ENCODE data around the gene EFEMP2. TPM values are rescaled to one million over a fixed set of nuclear protein-coding genes. Genes with fewer than 3 reads are reported as not detected.
A peak's percentile ranks its signal among the peaks of the same experiment; 100 is the strongest.
"Not testable (repeated sequence)": the region's sequence is repeated elsewhere in the genome, so short reads cannot be mapped to it uniquely, and the experiment has no call there.

The EFEMP2 gene
- total and polyA plus RNA-seq, 2 experiments from 2014 or later: 161 to 216 TPM

DNA sequence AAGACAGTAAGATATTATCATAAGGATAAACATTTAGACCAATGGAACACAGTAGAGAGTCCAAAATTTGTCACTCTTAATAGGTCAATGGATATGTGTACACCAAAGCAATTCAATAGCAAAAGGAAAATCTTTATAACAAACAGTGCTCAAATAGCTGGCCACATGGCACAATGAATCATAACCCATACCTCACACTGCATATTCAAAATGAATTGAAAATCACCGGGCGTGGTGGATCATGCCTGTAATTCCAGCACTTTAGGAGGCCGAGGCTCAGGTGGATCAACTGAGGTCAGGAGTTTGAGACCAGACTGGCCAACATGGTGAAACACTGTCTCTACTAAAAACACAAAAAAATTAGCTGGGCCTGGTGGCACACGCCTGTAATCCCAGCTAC, 30.5 kb downstream of the EFEMP2 start:
- TF ChIP-seq, protein P1, sequence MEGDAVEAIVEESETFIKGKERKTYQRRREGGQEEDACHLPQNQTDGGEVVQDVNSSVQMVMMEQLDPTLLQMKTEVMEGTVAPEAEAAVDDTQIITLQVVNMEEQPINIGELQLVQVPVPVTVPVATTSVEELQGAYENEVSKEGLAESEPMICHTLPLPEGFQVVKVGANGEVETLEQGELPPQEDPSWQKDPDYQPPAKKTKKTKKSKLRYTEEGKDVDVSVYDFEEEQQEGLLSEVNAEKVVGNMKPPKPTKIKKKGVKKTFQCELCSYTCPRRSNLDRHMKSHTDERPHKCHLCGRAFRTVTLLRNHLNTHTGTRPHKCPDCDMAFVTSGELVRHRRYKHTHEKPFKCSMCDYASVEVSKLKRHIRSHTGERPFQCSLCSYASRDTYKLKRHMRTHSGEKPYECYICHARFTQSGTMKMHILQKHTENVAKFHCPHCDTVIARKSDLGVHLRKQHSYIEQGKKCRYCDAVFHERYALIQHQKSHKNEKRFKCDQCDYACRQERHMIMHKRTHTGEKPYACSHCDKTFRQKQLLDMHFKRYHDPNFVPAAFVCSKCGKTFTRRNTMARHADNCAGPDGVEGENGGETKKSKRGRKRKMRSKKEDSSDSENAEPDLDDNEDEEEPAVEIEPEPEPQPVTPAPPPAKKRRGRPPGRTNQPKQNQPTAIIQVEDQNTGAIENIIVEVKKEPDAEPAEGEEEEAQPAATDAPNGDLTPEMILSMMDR (IDR thresholded peaks at IDR 0.05; ENCODE audit: low read depth, low read length): no peak
- Histone ChIP-seq H3K4me1 (ENCODE audit: low read depth) (no peaks in the 10 kb centered on the region), H3K27ac (no peak overlapping the region), H3K36me3 (no peaks in the 10 kb centered on the region), H3K9me3 (ENCODE audit: low read depth) (no peaks in the 10 kb centered on the region), H3K4me3 (no peak overlapping the region), H3K27me3 (no peaks in the 10 kb centered on the region)
- no peak for DNase-seq (ENCODE audit: low read depth in 1 of 2, low spot score in 1 of 2)

DNA sequence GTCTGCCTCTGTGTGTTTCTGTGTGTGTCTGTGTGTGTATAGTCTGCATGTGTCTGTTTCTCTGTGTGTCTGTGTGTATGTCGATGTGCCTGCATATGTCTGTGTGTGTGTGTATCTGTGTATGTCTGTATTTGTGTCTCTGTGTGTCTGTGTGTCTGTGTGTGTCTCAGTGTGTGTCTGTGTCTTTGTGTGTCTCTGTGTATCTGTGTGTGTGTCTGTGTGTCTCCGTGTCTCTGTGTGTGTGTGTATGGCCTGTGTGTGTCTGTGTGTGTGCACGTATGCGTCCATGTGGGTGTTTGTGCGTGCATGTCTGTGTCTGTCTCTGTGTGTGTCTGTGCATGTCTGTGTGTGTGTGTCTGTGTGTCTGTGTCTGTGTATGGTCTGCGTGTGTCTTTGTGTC, 38.4 kb downstream of the EFEMP2 start:
- TF ChIP-seq, protein P1 (IDR thresholded peaks at IDR 0.05; ENCODE audit: low read depth, low read length): no peak
- H3K27ac ChIP-seq: no peak overlapping the region
- H3K9me3 ChIP-seq (ENCODE audit: low read depth): no peaks in the 10 kb centered on the region
- H3K4me1 ChIP-seq (ENCODE audit: low read depth): no peaks in the 10 kb centered on the region
- no peaks in the 10 kb centered on the region for H3K27me3 ChIP-seq
- H3K4me3 ChIP-seq: peak overlapping the region; percentile 48
- no peaks in the 10 kb centered on the region for H3K36me3 ChIP-seq
- DNase-seq (ENCODE audit: low read depth in 1 of 2, low spot score in 1 of 2): no peak

DNA sequence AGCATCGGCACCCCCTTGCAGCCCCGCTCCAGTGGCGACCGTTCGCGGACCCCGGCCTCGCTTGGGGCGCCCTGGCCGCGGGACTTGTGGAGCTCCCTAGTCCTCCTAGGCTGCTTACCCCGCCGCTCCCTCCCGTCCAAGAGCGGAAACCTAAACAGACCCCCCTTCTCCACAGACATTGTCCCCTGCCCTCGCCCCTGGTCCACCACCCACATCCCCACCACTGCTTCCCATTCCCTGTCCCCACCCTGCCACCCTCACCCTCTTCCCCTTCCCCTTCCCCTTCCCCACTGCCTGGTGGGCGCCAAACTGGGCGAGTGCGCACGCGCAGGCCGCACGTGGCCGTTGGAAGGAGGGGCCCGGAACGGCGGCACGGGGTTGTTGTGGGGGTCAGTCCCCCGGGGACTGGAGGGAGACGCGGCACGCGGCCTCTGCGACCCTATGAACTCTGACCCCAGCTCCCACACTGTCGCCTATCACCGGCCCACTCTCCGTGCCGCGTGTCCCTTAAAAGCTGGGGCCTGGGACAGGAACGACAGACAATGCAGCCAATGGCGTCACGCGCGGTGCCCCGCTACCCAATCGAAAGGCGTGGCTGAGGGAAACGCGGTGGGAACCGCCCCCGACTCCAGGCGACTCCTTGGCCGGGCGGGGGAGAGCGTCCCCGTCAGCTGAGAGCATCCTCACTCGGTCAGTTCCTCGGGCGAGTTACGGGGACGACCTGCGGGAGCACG, 39.1 kb downstream of the EFEMP2 start, which contains the start of gene SNX32:
SNX32 (plus strand) TSS at position 667 of the 734 bp plus-strand sequence. CDS start 103 bp downstream, outside the sequence.
- peak; percentile 96 for DNase-seq (ENCODE audit: low read depth in 1 of 2, low spot score in 1 of 2)
- Histone ChIP-seq H3K27me3 (no peaks in the 10 kb centered on the region), H3K27ac (no peak within 1 kb of the TSS), H3K4me3 (peak within 1 kb of the TSS; percentile 48), H3K36me3 (no peaks in the 10 kb centered on the region), H3K4me1 (ENCODE audit: low read depth) (no peaks in the 10 kb centered on the region), H3K9me3 (ENCODE audit: low read depth) (no peaks in the 10 kb centered on the region)
- TF ChIP-seq, protein P1 (IDR thresholded peaks at IDR 0.05; ENCODE audit: low read depth, low read length): no peak

DNA sequence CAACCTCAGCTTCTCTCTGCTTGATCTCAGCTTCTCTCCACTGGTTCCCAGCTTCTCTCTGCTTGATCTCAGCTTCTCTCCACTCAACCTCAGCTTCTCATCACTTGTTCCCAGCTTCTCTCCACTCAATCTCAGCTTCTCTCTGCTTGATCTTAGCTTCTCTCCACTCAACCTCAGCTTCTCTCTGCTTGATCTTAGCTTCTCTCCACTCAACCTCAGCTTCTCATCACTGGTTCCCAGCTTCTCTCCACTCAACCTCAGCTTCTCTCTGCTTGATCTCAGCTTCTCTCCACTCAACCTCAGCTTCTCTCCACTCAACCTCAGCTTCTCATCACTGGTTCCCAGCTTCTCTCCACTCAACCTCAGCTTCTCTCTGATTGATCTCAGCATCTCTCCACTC, 40.4 kb downstream of the EFEMP2 start:
- not testable (repeated sequence) for H3K27ac ChIP-seq; H3K4me3 ChIP-seq; DNase-seq (ENCODE audit: low read depth in 1 of 2, low spot score in 1 of 2); H3K27me3 ChIP-seq; H3K9me3 ChIP-seq (ENCODE audit: low read depth); H3K4me1 ChIP-seq (ENCODE audit: low read depth); H3K36me3 ChIP-seq

DNA sequence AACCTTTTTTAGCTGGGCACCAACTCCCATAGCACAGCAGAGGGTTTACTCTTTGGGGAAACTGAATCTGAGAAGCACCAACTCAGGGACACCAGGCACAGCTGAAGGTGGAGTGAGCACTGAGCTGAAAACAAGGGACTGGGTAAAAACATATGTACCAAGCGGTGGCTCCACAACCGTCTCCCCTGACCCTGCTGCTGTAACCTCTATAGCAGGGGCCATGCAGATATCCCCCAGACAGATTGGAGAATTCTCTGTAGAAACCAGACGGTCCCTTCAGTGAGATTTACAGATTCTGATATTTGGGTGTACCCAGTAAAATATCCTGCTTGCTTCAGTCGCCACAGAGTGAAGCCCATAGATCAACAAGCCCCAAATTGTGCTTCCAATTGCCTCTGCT, 43.1 kb downstream of the EFEMP2 start:
- TF ChIP-seq, protein P1 (IDR thresholded peaks at IDR 0.05; ENCODE audit: low read depth, low read length): no peak

DNA sequence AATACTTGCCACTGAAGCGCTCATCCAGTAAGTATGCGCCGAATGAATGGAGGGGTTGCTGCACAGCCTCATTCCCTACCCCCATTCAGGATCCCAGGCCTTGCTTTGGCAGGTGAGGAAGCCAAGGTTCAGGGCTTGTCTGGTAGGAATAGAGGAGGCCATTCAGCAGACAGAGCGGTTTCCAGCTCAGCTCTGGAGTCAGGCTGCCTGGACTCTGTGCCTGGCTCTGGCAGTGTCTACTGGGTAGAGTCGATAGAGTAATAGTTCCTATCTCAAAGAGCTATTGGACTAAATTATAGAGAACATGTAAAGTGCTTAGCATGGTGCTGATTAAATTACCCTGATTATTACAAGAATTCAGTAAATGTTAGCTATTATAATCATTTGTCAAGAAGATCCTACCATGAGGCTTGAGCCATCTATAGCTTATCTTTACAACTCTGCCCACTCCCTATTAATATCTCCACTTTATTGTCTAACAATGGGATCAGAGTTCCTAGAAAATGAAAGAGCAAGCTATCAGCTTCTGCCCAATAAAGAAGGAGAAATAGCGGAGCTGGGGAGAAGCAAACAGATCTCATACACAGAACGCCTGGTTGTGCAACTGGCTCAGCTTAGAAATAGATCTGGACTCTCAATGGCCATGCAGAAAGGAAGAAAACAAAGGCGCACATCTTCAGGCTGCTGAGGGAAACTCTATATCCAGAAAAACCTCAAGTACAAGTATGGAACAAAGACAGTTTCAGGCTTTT, 45.4 kb downstream of the EFEMP2 start:
- no peak for DNase-seq (ENCODE audit: low read depth in 1 of 2, low spot score in 1 of 2)
- TF ChIP-seq, protein P1 (IDR thresholded peaks at IDR 0.05; ENCODE audit: low read depth, low read length): no peak
- Histone ChIP-seq H3K36me3 (no peaks in the 10 kb centered on the region), H3K9me3 (ENCODE audit: low read depth) (no peaks in the 10 kb centered on the region), H3K27ac (no peak overlapping the region), H3K27me3 (no peaks in the 10 kb centered on the region), H3K4me3 (no peak overlapping the region), H3K4me1 (ENCODE audit: low read depth) (no peaks in the 10 kb centered on the region)

More for the DNA sequence above, 43.1 kb downstream of the EFEMP2 start:
- no peak for DNase-seq (ENCODE audit: low read depth in 1 of 2, low spot score in 1 of 2)
- Histone ChIP-seq H3K27me3 (no peaks in the 10 kb centered on the region), H3K4me3 (no peak overlapping the region), H3K9me3 (ENCODE audit: low read depth) (no peaks in the 10 kb centered on the region), H3K4me1 (ENCODE audit: low read depth) (no peaks in the 10 kb centered on the region), H3K27ac (no peak overlapping the region), H3K36me3 (no peaks in the 10 kb centered on the region)

All from cardiac muscle cell (in vitro differentiated cells and primary cell).